GM21737 (cell line): ENCODE data around the gene NIM1K.
"Not testable (repeated sequence)": the region's sequence is repeated elsewhere in the genome, so short reads cannot be mapped to it uniquely, and the experiment has no call there.

ENCODE experiments used
- ATAC-seq: cut with Tn5 transposase; IDR thresholded peaks from one replicate; pipeline ENCODE4 v1.9.1; 2021; ENCODE audit warnings: mild to moderate bottlenecking, moderate library complexity; ENCODE audit not compliant: unreplicated experiment

The NIM1K gene

GRCh38 chr5:43225649-43226245 is 33.7 kb downstream of the NIM1K start:
- no peak for ATAC-seq

- no peak for ATAC-seq
These were observed 35.6 kb downstream of the NIM1K start for GRCh38 chr5:43227655-43228054.

GRCh38 chr5:43230707-43231106 is 38.7 kb downstream of the NIM1K start:
- no peak for ATAC-seq

- ATAC-seq = no peak
These were observed 40.0 kb downstream of the NIM1K start for GRCh38 chr5:43231977-43232376.

- no peak for ATAC-seq
These were observed 41.2 kb downstream of the NIM1K start for GRCh38 chr5:43232943-43233833.

- peak; percentile 75 for ATAC-seq
These were observed 41.9 kb downstream of the NIM1K start for GRCh38 chr5:43233946-43234345.

- ATAC-seq = no peak
These were observed 44.8 kb downstream of the NIM1K start for GRCh38 chr5:43236653-43237355.

GRCh38 chr5:43242196-43242595 is 50.2 kb downstream of the NIM1K start:
- no peak for ATAC-seq

GRCh38 chr5:43243270-43243669 is 51.2 kb downstream of the NIM1K start:
- ATAC-seq = no peak

- peak; percentile 67 for ATAC-seq
These were observed 53.0 kb downstream of the NIM1K start for GRCh38 chr5:43244823-43245565.

- ATAC-seq = no peak
These were observed 53.8 kb downstream of the NIM1K start for GRCh38 chr5:43245724-43246385.

GRCh38 chr5:43251754-43252153 is 59.7 kb downstream of the NIM1K start:
- ATAC-seq = no peak

- ATAC-seq = no peak
These were observed 63.7 kb downstream of the NIM1K start for GRCh38 chr5:43255704-43256103.

- no peak for ATAC-seq
These were observed 64.4 kb downstream of the NIM1K start for GRCh38 chr5:43256261-43256966.

GRCh38 chr5:43258116-43258515 is 66.1 kb downstream of the NIM1K start:
- no peak for ATAC-seq

- not testable (repeated sequence) for ATAC-seq
These were observed 70.2 kb downstream of the NIM1K start for GRCh38 chr5:43262269-43262668.

GRCh38 chr5:43268188-43268820 is 76.3 kb downstream of the NIM1K start:
- peak; percentile 55 for ATAC-seq

GRCh38 chr5:43270645-43271044 is 78.6 kb downstream of the NIM1K start:
- ATAC-seq = no peak

GRCh38 chr5:43273552-43273951 is 81.5 kb downstream of the NIM1K start:
- no peak for ATAC-seq
